IPS DF 4.7 (cell line): Measurements from ENCODE around the gene HLA-DRB1.
A peak's percentile ranks its signal among the peaks of the same experiment; 100 is the strongest.
"Not testable (repeated sequence)": the region's sequence is repeated elsewhere in the genome, so short reads cannot be mapped to it uniquely, and the experiment has no call there.

ENCODE experiments used
- DNase-seq: peaks from one replicate; pipeline ENCODE4 v3.0.0-alpha.2; 2013; ENCODE audit warnings: low spot score; ENCODE audit errors: extremely low read depth

Gene HLA-DRB1

DNA sequence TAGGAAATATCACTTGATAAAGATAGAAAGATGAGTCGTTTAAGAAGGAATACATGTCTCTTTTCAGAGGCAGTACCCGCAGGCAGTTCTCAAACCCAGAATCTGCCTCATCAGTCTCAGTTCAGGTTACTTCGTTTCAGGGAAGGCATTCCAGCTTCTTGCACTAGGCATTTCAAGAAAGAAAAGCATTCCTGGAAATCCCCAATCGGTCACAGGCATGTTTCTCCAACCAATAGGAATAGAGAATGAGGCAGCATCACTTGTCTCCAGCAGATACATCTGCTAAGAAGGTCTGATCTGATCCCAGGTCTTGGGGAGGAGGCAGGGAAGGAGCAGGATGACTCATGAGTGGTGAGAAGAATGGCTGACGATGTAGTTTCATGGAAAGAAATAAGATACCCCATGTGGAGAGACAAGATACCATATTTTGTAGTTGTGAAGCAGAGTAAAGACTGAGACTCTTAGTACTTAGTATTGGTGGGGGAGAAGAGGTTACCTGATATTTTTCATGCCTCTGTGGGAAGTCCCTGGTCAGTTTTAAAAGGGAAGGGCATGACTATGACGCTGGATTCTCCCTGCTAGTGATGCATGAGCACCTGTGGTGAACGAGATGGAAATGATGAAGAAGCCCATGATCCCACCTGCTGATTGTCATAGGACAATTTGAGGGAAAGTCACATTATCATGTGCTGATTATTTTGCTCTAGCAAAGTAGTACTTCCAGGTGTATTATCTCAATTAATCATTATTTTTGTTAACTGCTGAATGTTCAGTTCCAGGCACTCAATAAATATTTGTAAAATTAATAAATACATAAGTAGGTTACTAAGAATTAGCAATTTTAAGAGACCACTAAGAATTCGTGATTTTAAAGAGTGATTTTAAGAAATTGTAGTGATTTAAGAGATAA lies 20.3 kb upstream of the HLA-DRB1 start:
- peak; percentile 97 for DNase-seq

DNA sequence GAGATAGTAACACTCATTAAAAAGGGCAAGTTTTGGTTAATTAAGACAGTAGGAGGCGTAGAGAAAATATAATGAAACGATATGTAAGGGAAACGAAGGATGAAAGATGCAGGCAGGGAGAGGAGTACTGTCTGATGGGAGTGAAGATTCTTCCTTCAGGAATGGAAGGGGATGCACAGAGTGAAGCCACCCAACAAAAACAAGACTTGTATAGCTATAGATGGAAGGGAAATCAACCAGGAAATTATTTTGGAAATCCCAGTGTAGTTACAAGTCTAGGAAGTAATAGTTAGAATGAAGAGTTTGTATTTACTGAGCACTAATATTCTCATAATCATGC lies 19.7 kb upstream of the HLA-DRB1 start:
- DNase-seq = no peak

GRCh38 chr6:32608362-32608761 lies 18.7 kb upstream of the HLA-DRB1 start:
- no peak for DNase-seq

DNA sequence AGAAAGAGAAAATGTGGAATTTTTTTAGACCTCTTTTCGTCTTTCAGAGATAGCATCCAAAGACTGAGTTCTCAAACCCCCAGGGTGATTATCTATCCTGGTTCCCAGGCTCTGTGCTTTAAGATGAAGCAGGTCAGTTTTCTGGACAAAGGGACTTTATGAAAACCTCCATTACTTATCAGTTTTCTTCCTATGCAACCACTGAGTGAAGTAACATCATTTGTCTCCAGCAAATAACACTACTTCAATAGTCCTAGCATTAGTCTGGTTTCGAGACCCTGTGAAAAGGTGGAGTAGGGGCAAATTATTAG lies 18.3 kb upstream of the HLA-DRB1 start:
- DNase-seq = no peak

DNA sequence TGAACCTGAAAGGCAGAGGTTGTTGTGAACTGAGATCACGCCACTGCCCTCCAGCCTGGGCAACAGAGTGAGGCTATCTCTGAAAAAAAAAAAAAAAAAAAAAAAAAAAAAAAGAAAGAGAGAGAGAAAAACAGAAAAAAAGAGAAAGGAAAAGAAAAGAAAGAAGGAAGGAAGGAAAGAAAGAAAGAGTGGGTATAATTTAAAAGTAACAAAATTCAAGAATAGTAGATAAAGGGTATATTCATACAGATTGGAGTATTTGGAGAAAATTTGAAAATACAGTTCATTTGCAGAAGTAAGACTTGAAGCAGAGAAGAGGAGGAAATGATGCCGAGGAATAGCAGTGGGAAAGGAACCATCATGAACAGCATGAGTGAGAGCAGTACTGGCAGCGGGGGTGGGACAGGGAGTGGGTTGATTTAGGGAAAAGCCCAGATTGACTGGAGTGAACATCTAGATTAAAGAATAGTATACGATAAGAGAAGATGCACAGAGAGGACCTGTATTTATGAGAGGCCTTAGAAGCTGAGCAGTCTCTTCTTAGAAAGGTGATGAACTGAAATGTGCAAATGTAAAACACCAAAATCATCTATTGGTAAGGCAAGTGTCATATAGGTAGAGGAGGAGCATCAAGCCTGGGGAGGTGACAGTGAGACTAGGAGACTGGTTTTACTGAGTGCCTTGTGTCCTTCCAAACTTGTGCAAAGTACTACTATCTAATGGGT lies 17.8 kb upstream of the HLA-DRB1 start:
- DNase-seq = no peak

- DNase-seq = no peak
Measured at GRCh38 chr6:32604434-32604877, 14.8 kb upstream of the HLA-DRB1 start.

DNA sequence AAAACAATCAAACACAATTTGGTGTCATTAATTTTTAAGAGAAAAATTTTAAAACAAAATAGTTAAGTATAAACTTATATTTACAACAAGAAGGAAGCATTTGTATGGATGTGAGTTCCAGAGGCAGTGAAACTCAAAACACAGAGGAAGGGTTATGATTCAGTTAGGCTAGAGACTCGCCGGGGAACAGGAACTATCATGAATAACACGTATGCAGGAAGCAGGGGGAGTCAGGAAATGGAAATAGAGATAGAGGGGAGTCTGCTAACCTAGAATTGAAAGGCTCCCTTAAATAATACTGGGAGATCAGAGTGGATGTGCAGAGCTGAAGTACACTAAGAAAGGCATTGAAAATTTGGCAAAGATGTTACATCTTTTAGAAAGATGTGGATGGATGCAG lies 14.2 kb upstream of the HLA-DRB1 start:
- no peak for DNase-seq

GRCh38 chr6:32603222-32603621 lies 13.6 kb upstream of the HLA-DRB1 start:
- DNase-seq = no peak

DNA sequence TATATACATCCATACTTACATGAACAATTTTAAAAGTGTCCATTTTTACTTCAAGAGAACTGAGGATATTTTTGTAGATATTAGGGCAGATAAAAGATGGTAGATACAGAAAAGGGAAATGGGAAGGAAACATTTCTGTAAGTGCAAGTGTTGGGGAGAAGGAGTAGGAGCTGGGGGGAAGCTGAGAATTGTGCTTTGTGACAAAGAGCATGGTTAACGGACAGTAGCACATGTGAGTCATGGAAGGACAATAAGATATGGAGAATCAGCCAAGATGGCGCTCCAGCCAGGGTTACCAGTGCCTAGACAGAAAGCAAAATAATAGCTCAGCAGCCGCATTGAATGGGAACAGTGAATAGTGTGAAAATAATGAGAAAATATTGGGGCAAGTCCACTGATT lies 12.7 kb upstream of the HLA-DRB1 start:
- no peak for DNase-seq

DNA sequence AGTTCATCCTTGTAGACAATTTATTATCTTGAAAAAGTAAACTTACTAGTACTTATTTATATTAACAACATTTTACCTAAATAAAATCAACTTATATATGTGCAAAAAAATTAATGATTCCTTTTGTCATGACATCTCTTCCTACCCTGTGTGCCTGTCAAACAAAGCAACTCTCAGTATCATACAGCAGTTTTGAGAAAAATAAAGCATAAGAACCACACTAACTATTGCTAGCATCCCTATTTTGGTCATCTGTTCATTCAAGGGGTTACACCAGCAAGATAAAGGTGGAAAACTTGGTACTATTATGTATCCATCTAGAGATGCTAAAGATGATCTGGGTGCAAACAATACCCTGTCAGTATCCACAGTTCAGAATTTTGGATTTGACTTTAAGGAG lies 7.4 kb upstream of the HLA-DRB1 start:
- DNase-seq = no peak

- not testable (repeated sequence) for DNase-seq
Measured at GRCh38 chr6:32590713-32591112, 1.1 kb upstream of the HLA-DRB1 start.

- no peak for DNase-seq
Measured at GRCh38 chr6:32588156-32588555, 1.5 kb downstream of the HLA-DRB1 start.

DNA sequence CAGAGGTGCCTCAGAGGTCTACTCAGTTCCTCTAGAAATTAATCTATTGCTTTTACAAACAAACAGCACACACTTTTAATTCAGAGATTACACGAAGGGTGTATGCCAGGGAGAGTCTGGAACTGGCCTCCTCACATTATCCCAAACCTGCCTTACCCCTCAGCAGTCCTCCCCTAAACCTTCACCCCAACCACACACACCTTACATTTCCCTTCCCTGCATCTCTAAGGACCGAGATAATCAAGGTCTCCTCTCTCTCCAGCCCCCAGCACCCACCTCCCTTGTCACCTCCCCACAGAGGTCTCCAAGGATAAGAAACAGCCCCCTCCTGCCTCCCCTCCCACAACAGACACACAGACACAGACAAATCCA lies 6.1 kb downstream of the HLA-DRB1 start:
- DNase-seq = no peak

- no peak for DNase-seq
Measured at GRCh38 chr6:32581315-32582095, 8.1 kb downstream of the HLA-DRB1 start.

- no peak for DNase-seq
Measured at GRCh38 chr6:32580593-32580992, 9.1 kb downstream of the HLA-DRB1 start.

- DNase-seq = peak; percentile 22
Measured at GRCh38 chr6:32578962-32579361, 10.7 kb downstream of the HLA-DRB1 start.

- not testable (repeated sequence) for DNase-seq
Measured at GRCh38 chr6:32577493-32577892, 12.2 kb downstream of the HLA-DRB1 start.

- DNase-seq = no peak
Measured at GRCh38 chr6:32576250-32576649, 13.4 kb downstream of the HLA-DRB1 start.

DNA sequence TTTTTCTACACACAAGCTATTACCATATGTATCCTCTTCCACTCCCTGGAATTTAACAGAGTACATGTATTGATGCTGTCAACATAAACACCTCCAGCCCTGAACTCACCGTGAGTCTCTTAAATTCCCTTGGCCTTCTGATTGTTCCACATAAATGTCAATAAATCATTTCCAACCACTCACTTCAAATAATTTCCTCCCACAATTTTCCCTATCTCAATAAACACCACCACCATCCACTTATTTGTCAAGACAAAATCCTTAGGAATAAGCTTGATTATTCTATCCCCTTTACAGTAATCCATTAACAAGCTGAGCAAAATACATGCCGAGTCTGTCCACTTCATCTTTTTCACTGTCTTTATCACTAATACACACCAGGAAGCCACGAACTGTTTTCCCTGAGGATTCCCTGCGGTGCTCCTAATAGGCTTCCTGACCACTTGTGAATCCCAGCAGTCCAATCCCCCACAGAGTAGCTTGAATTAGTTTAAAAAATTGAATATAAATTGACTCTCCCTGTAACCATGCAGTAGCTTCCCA lies 19.2 kb downstream of the HLA-DRB1 start:
- DNase-seq = no peak

- DNase-seq = no peak
Measured at GRCh38 chr6:32568561-32568960, 21.1 kb downstream of the HLA-DRB1 start.

GRCh38 chr6:32566957-32567356 lies 22.7 kb downstream of the HLA-DRB1 start:
- no peak for DNase-seq

DNA sequence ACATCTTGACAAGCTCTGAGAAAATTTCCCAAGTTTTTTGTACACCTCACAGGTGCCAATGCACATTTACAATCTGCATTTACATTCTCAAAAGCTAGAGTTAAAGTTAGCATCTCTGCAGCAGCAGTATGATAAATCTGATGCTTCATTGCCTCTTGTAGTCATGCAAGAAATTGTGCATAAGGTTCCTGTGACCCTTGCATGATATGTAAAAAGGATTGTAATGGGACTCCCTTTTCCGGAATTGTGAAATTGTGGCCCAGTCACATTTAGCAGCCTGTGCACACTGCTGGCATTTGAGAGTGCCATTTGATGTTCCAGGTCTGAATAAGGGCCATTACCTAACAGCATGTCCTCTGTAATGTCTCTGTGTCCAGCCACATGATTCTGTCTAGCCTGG lies 24.1 kb downstream of the HLA-DRB1 start:
- no peak for DNase-seq
